B cell (primary cell): ENCODE results near the gene PSMC6. TPM values are rescaled to one million over a fixed set of nuclear protein-coding genes. Genes with fewer than 3 reads are reported as not detected.
"Not testable (repeated sequence)": the region's sequence is repeated elsewhere in the genome, so short reads cannot be mapped to it uniquely, and the experiment has no call there.

Experiments
- ATAC-seq: fragments of 200-7000 bp; cut with Tn5 transposase; one replicate; pipeline ENCODE4 v1.10.0; 2021; ENCODE audit warnings: low read depth, mild to moderate bottlenecking, moderate number of reproducible peaks, moderate library complexity
- CTCF ChIA-PET: fragments of 350-600 bp; sonication (Branson Sonifier 250); formaldehyde crosslinking; loops from one replicate; lab custom pipeline; 2021; ENCODE audit warnings: antibody characterized with exemption, inconsistent platforms; lab: Charles Lee
- POLR2A ChIA-PET: fragments of 350-600 bp; sonication (Branson Sonifier 250); formaldehyde crosslinking; loops from one replicate; lab custom pipeline; 2021; ENCODE audit warnings: antibody characterized with exemption; lab: Charles Lee
- DNase-seq: peaks from one replicate; pipeline ENCODE4 v3.0.0; 2013
- H2AFZ ChIP-seq: 2 replicates; pipeline ENCODE4 v1.6.1; 2012; ENCODE audit warnings: mild to moderate bottlenecking, low read depth, low read length; ENCODE audit not compliant: insufficient read depth, poor library complexity, severe bottlenecking
- H3K27ac ChIP-seq, 2 donors: 1 replicate in 1 of 2; 2 replicates in 1 of 2; pipeline ENCODE4 v1.5.1; 2012 to 2013; ENCODE audit warnings: low read length in 2 of 2, mild to moderate bottlenecking in 2 of 2, moderate library complexity in 1 of 2
- H3K27me3 ChIP-seq, 4 experiments: fragments of 200-600 bp in 1 of 4; sonication (generic) in 1 of 4; replicated peaks in 1 of 4; 1 replicate in 2 of 4; 2 replicates in 2 of 4; pipeline versions ENCODE4 v1.6.1 to v1.7.0; 2013 to 2016; ENCODE audit warnings: low read length in 3 of 4, mild to moderate bottlenecking in 2 of 4, mixed read lengths in 1 of 4, moderate library complexity in 1 of 4; ENCODE audit not compliant: insufficient read depth in 4 of 4, control insufficient read depth in 3 of 4; ENCODE audit errors: control extremely low read depth in 1 of 4
- H3K36me3 ChIP-seq, 2 experiments: replicated peaks in 1 of 2; 1 replicate in 1 of 2; 2 replicates in 1 of 2; pipeline versions ENCODE4 v1.6.1 to v1.7.1; 2013; ENCODE audit warnings: low read length in 1 of 2; ENCODE audit not compliant: insufficient read depth in 2 of 2, control insufficient read depth in 1 of 2; ENCODE audit errors: control extremely low read depth in 1 of 2, extremely low read depth in 1 of 2
- H3K4me1 ChIP-seq, 2 donors: fragments of 200-600 bp in 1 of 2; sonication (generic) in 1 of 2; 1 replicate in 1 of 2; 2 replicates in 1 of 2; pipeline versions ENCODE4 v1.5.1 to v1.6.1; 2013 to 2017; ENCODE audit warnings: low read length in 2 of 2; ENCODE audit not compliant: control insufficient read depth in 2 of 2, insufficient read depth in 2 of 2
- H3K4me2 ChIP-seq: replicated peaks from 2 replicates; pipeline ENCODE3; 2012; ENCODE audit warnings: mild to moderate bottlenecking, low read depth, low read length; ENCODE audit not compliant: poor library complexity, severe bottlenecking
- H3K4me3 ChIP-seq, 5 experiments: fragments of 200-600 bp in 1 of 5; sonication (generic) in 1 of 5; 1 replicate in 3 of 5; 2 replicates in 2 of 5; pipeline versions ENCODE4 v1.5.1 to v1.7.0; 2011 to 2016; ENCODE audit warnings: low read length in 4 of 5, mild to moderate bottlenecking in 4 of 5, low read depth in 2 of 5, control low read depth in 1 of 5, moderate library complexity in 1 of 5; ENCODE audit not compliant: insufficient read depth in 1 of 5; ENCODE audit errors: control extremely low read depth in 1 of 5, extremely low read depth in 1 of 5
- H3K79me2 ChIP-seq: fragments of 200-600 bp; sonication (generic); one replicate; pipeline ENCODE4 v1.6.0; 2016; ENCODE audit warnings: low read length; ENCODE audit not compliant: control insufficient read depth, insufficient read depth
- H3K9ac ChIP-seq: fragments of 200-600 bp; sonication (generic); 2 replicates; pipeline ENCODE4 v1.6.1; 2017; ENCODE audit warnings: mild to moderate bottlenecking, low read length, moderate library complexity
- H3K9me3 ChIP-seq, 3 donors: one replicate each; pipeline versions ENCODE4 v1.6.1 to v1.7.1; 2013; ENCODE audit warnings: low read length in 2 of 3; ENCODE audit not compliant: control insufficient read depth in 2 of 3, insufficient read depth in 1 of 3; ENCODE audit errors: control extremely low read depth in 1 of 3
- H4K20me1 ChIP-seq: 2 replicates; pipeline ENCODE4 v1.6.0; 2012; ENCODE audit warnings: mild to moderate bottlenecking, low read length; ENCODE audit not compliant: insufficient read depth, control insufficient read depth, poor library complexity, severe bottlenecking
- H3K27ac Mint-ChIP-seq: one replicate; pipeline ENCODE4 v1.8.0; 2021; ENCODE audit warnings: mixed read lengths
- H3K27me3 Mint-ChIP-seq: one replicate; pipeline ENCODE4 v1.8.0; 2021; ENCODE audit warnings: mixed read lengths
- H3K4me1 Mint-ChIP-seq: one replicate; pipeline ENCODE4 v1.8.0; 2021; ENCODE audit warnings: mixed read lengths
- H3K4me3 Mint-ChIP-seq: one replicate; pipeline ENCODE4 v1.8.0; 2021; ENCODE audit warnings: mixed read lengths
- H3K9me3 Mint-ChIP-seq: one replicate; pipeline ENCODE4 v1.8.0; 2022; ENCODE audit warnings: mixed read lengths; ENCODE audit not compliant: insufficient read depth
- WGBS: methylation state at CpG from one replicate; pipeline ENCODE4 v1.1.5; 2013; ENCODE audit warnings: missing lambda C conversion rate; ENCODE audit not compliant: insufficient coverage; 5-methylcytosine and 5-hydroxymethylcytosine counted together
- intact Hi-C: fragments of 100-400 bp; cut with micrococcal nuclease; formaldehyde crosslinking; loops from one replicate; pipeline ENCODE4 v1.10.0; 2022
- polyA plus RNA-seq: library from polyadenylated mRNA; depleted of rRNA; stranded (reverse); fragments of >200 nt; gene quantifications from 2 replicates; pipeline ENCODE4 v1.2.3, GENCODE V29; 2012
- total RNA-seq, 2 donors: library from RNA; stranded (reverse); fragments of 120-200 nt in 1 of 2; gene quantifications; 1 replicate in 1 of 2; 2 replicates in 1 of 2; pipeline versions ENCODE4 v1.2.3 to v1.2.4, GENCODE V29; 2013 to 2022

The PSMC6 gene
- total and polyA plus RNA-seq, 2 donors (not counting 1 experiment from before 2014, with no cell fraction given) = 35.6 to 75.3 TPM

DNA sequence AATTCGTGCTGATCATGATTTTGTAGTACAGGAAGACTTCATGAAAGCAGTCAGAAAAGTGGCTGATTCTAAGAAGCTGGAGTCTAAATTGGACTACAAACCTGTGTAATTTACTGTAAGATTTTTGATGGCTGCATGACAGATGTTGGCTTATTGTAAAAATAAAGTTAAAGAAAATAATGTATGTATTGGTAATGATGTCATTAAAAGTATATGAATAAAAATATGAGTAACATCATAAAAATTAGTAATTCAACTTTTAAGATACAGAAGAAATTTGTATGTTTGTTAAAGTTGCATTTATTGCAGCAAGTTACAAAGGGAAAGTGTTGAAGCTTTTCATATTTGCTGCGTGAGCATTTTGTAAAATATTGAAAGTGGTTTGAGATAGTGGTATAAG, 20.5 kb downstream of the PSMC6 start:
- H3K9ac ChIP-seq, H3K9me3 ChIP-seq, intact Hi-C loops, H3K27ac Mint-ChIP-seq, POLR2A ChIA-PET, DNase-seq, H3K4me3 Mint-ChIP-seq, H3K9me3 Mint-ChIP-seq, H2AFZ ChIP-seq, H3K27me3 Mint-ChIP-seq, H3K27ac ChIP-seq, H3K4me2 ChIP-seq, H4K20me1 ChIP-seq, H3K27me3 ChIP-seq, H3K36me3 ChIP-seq, ATAC-seq, H3K4me3 ChIP-seq: not testable (repeated sequence)
- 100% methylated on average over 1 of the region's 2 CpGs for WGBS
- peaks cover 54% of the 10 kb centered on the region for H3K4me1 Mint-ChIP-seq
- Histone ChIP-seq H3K79me2 (peaks cover 71% of the 10 kb centered on the region), H3K4me1 (peaks cover 33 to 42% of the 10 kb centered on the region in 2 donors)
- CTCF ChIA-PET = interaction anchor here (0.7 kb wide), 1 partner anchor 7 kb away, joined by 3 read pairs; no protein-coding TSS in a partner anchor

GRCh38 chr14:52729035-52729434, 22.0 kb downstream of the PSMC6 start:
- not testable (repeated sequence) for H3K4me3 ChIP-seq, DNase-seq, H3K9me3 ChIP-seq, H3K27me3 Mint-ChIP-seq, H4K20me1 ChIP-seq, H3K4me2 ChIP-seq, H3K27me3 ChIP-seq, H3K27ac Mint-ChIP-seq, ATAC-seq, H3K9ac ChIP-seq, H3K9me3 Mint-ChIP-seq
- Histone ChIP-seq H3K27ac (peak overlapping the region in 1 of 2 donors; percentile 7), H3K79me2 (peaks cover 70% of the 10 kb centered on the region), H3K36me3 (peaks cover 2 to 21% of the 10 kb centered on the region in 2 experiments), H3K4me1 (peaks cover 23 to 27% of the 10 kb centered on the region in 2 donors), H2AFZ (peak overlapping the region; percentile 98)
- intact Hi-C loops = loop anchor here (1.0 kb wide), 2 partner anchors 404 to 425 kb away; no protein-coding TSS in a partner anchor
- peak overlapping the region; percentile 50 for H3K4me3 Mint-ChIP-seq
- ChIA-PET CTCF (interaction anchor here (0.9 to 2.2 kb wide), 2 partner anchors 9 to 14 kb away, joined by 3 to 17 read pairs; no protein-coding TSS in a partner anchor), POLR2A (interaction anchor here (0.9 to 1.4 kb wide), 5 partner anchors 13 to 72 kb away, joined by 3 to 7 read pairs (median 3); no protein-coding TSS in a partner anchor)
- WGBS = 93% methylated on average over 6 of the region's 15 CpGs
- H3K4me1 Mint-ChIP-seq = peaks cover 45% of the 10 kb centered on the region
